Mammary epithelial cell (primary cell): ENCODE data around the gene PABPC1L2B.

ENCODE experiments used
- EZH2 ChIP-seq: IDR thresholded peaks from 2 replicates; pipeline ENCODE4 v1.6.1; 2012; ENCODE audit warnings: low read length, inconsistent platforms, borderline replicate concordance
- TF ChIP-seq, protein P1 (sequence below), 2 donors: IDR thresholded peaks in 1 of 2; conservative IDR thresholded peaks in 1 of 2; 2 replicates each; pipeline ENCODE4 v1.5.1; 2011 to 2012; ENCODE audit warnings: inconsistent platforms in 2 of 2, low read length in 2 of 2, mild to moderate bottlenecking in 2 of 2, control low read depth in 1 of 2, low read depth in 1 of 2; ENCODE audit not compliant: insufficient read depth in 1 of 2; ENCODE audit errors: extremely low read depth in 1 of 2

DNA sequence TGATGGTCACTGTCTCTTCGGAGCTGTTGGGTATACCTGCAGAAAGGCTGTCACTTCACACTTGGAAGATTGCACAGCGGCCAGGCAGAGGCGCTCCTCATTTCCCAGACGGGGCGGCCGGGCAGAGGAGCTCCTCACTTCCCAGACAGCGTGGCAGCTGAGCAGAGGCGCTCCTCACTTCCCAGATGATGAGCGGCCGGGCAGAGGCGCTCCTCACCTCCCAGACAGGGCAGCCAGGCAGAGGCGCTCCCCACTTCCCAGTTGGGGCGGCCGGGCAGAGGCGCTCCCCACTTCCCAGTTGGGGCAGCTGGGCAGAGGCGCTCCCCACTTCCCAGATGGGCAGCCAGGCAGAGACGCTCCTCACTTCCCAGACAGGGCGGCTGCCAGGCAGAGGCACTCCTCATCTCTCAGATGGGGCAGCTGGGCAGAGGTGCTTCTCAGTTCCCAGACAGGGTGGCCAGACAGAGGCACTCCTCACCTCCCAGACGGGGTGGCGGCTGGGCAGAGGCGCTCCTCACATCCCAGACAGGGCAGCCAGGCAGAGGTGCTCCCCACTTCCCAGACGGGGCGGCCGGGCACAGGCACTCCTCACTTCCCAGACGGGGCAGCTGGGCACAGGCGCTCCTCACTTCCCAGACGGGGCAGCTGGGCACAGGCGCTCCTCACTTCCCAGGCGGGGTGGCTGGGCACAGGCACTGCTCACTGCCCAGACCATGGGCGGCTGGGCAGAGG is 18.8 kb downstream of the PABPC1L2B start:
- TF ChIP-seq, protein P1, sequence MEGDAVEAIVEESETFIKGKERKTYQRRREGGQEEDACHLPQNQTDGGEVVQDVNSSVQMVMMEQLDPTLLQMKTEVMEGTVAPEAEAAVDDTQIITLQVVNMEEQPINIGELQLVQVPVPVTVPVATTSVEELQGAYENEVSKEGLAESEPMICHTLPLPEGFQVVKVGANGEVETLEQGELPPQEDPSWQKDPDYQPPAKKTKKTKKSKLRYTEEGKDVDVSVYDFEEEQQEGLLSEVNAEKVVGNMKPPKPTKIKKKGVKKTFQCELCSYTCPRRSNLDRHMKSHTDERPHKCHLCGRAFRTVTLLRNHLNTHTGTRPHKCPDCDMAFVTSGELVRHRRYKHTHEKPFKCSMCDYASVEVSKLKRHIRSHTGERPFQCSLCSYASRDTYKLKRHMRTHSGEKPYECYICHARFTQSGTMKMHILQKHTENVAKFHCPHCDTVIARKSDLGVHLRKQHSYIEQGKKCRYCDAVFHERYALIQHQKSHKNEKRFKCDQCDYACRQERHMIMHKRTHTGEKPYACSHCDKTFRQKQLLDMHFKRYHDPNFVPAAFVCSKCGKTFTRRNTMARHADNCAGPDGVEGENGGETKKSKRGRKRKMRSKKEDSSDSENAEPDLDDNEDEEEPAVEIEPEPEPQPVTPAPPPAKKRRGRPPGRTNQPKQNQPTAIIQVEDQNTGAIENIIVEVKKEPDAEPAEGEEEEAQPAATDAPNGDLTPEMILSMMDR (conservative IDR thresholded peaks at IDR 0.05 in 1 of 2, IDR thresholded peaks at IDR 0.05 in 1 of 2; ENCODE audit: extremely low read depth in 1 of 2, insufficient read depth in 1 of 2, low read depth in 1 of 2, low read length in 2 of 2) = no peak
- no peak for TF ChIP-seq EZH2
